ENCODE data around the gene GEMIN7. TPM values are rescaled to one million over a fixed set of nuclear protein-coding genes. Genes with fewer than 3 reads are reported as not detected.
A peak's percentile ranks its signal among the peaks of the same experiment; 100 is the strongest.

GEMIN7 gene, protein sequence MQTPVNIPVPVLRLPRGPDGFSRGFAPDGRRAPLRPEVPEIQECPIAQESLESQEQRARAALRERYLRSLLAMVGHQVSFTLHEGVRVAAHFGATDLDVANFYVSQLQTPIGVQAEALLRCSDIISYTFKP
- 44.9 and 49.4 TPM in 2 replicates for total RNA-seq

DNA sequence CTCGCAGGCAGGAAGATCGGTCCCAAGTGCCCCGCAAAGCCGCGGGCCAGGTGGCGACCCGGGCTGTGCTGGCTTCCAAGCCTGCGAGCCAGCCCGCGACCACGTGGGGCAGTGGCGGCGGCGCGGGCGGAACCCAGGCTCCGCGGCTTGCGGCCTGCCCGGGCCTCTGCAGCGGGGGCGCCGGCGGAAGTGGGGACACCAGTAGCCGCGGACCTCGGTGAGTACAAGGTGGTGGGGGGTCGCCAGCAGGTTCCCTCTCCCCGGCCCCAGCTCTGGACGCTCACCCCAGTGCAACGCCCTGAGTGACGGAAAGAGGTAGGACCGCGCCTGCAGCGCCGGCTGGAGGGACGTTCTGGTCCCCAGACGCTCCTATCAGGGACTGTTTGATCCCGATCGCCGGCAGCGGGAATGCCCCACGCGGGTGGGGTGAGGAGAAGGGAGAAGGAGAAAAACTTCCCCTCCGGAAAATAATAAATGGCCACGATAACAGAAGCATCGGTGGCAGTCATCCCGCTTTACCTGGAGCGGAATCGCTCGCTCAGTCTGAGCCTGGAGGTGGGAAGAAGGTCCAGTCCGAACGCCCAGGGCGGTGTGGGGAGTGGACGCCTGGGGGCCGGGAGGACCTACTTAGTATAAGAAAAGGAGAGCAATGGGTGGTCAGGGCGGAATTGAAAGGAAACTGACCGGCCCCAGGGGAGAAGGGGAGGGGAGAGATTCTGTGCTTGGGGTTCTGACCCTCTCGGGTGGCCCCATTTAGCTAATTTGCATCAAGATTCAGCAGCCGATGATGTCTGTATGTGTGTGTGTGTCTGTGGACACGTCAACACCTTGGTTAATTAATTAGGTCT lies at the start of gene GEMIN7:
Gene GEMIN7, plus strand, starts transcription at position 198 of the 848 bp plus-strand sequence. CDS start 10,855 bp downstream, outside the sequence.
- peaks cover 33% of the 10 kb centered on the region for H3K4me1 Mint-ChIP-seq (ENCODE audit: low read depth)
- no peaks in the 10 kb centered on the region for H3K27me3 Mint-ChIP-seq (ENCODE audit: low read depth)
- peak within 1 kb of the TSS; percentile 99 for H3K4me3 Mint-ChIP-seq (ENCODE audit: low read depth)
- no peaks in the 10 kb centered on the region for H3K9me3 Mint-ChIP-seq
- peak within 1 kb of the TSS; percentile 89 for H3K27ac Mint-ChIP-seq
- DNase-seq (ENCODE audit: low spot score) = peak; percentile 75
- peaks cover 27% of the 10 kb centered on the region for H3K36me3 Mint-ChIP-seq (ENCODE audit: low read depth)
- intact Hi-C loops (cut with micrococcal nuclease) = loop anchor here (1.0 to 5.0 kb wide), 4 partner anchors 12 to 98 kb away; partner anchors contain the start of genes BLOC1S3, CLASRP and TRAPPC6A

DNA sequence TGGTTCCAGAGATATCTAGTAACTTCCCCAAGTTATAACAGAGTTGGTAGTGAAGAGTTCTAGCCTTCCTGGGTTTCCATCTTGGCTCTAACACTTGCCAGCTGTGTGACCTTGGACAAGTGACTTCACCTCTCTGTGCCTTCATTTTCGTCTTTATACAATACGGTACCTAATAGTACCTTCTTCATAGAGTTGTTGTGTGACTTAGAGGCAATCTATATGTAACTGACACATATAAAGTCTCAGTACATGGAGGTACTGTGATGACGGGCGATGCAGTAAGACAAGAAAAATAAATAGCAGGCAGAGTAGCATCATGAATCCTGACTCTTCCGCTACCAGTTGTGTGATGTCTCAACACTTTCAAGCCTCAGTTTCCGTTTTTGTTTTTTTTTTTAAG lies 48.2 kb upstream of the GEMIN7 start:
- intact Hi-C loops (cut with micrococcal nuclease) = no loop called here
- DNase-seq (ENCODE audit: low spot score) = no peak
- Mint-ChIP-seq H3K4me1 (ENCODE audit: low read depth) (no peaks in the 10 kb centered on the region), H3K36me3 (ENCODE audit: low read depth) (peaks cover 81% of the 10 kb centered on the region), H3K9me3 (no peaks in the 10 kb centered on the region), H3K27me3 (ENCODE audit: low read depth) (no peaks in the 10 kb centered on the region), H3K27ac (no peak overlapping the region), H3K4me3 (ENCODE audit: low read depth) (no peak overlapping the region)

DNA sequence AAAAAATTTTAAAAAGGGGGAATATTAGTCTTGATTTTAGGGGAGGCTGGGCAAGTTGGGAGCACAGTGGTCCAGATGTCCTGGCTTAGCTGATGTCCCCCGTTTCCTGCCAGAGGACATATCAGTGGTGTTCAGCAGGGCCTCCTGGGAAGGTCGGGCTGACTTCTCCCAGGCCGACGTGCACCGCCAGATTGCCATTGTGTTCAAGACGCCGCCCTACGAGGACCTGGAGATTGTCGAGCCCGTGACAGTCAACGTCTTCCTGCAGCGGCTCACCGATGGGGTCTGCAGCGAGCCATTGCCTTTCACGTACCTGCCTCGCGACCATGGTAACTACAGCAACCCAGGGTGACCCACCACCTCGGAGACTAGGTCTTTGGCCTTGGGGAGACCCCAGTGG lies 46.6 kb upstream of the GEMIN7 start:
- H3K4me1 Mint-ChIP-seq (ENCODE audit: low read depth) = no peaks in the 10 kb centered on the region
- intact Hi-C loops (cut with micrococcal nuclease) = no loop called here
- DNase-seq (ENCODE audit: low spot score) = no peak
- no peak overlapping the region for H3K27ac Mint-ChIP-seq
- H3K27me3 Mint-ChIP-seq (ENCODE audit: low read depth) = no peaks in the 10 kb centered on the region
- H3K4me3 Mint-ChIP-seq (ENCODE audit: low read depth) = no peak overlapping the region
- no peaks in the 10 kb centered on the region for H3K9me3 Mint-ChIP-seq
- H3K36me3 Mint-ChIP-seq (ENCODE audit: low read depth) = peaks cover 70% of the 10 kb centered on the region

- H3K27me3 Mint-ChIP-seq (ENCODE audit: low read depth) = no peaks in the 10 kb centered on the region
- H3K4me3 Mint-ChIP-seq (ENCODE audit: low read depth) = no peak overlapping the region
- no peaks in the 10 kb centered on the region for H3K9me3 Mint-ChIP-seq
- DNase-seq (ENCODE audit: low spot score) = no peak
- H3K36me3 Mint-ChIP-seq (ENCODE audit: low read depth) = peaks cover 61% of the 10 kb centered on the region
- H3K27ac Mint-ChIP-seq = no peak overlapping the region
- intact Hi-C loops (cut with micrococcal nuclease) = loop anchor here (5.0 kb wide), 1 partner anchor 42 kb away; the partner anchor contains the start of genes GEMIN7 and ZNF296
- H3K4me1 Mint-ChIP-seq (ENCODE audit: low read depth) = peaks cover 13% of the 10 kb centered on the region
These were observed 43.3 kb upstream of the GEMIN7 start for GRCh38 chr19:45035755-45036154.

DNA sequence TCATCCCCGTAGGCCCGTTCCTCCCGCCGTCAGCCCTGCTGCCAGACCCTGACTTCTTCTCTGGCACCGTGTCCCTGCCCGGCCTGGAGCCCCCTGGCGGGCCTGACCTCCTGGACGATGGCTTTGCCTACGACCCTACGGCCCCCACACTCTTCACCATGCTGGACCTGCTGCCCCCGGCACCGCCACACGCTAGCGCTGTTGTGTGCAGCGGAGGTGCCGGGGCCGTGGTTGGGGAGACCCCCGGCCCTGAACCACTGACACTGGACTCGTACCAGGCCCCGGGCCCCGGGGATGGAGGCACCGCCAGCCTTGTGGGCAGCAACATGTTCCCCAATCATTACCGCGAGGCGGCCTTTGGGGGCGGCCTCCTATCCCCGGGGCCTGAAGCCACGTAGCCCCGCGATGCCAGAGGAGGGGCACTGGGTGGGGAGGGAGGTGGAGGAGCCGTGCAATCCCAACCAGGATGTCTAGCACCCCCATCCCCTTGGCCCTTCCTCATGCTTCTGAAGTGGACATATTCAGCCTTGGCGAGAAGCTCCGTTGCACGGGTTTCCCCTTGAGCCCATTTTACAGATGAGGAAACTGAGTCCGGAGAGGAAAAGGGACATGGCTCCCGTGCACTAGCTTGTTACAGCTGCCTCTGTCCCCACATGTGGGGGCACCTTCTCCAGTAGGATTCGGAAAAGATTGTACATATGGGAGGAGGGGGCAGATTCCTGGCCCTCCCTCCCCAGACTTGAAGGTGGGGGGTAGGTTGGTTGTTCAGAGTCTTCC lies 41.5 kb upstream of the GEMIN7 start:
- H3K4me3 Mint-ChIP-seq (ENCODE audit: low read depth) = peak overlapping the region; percentile 64
- H3K27ac Mint-ChIP-seq = peak overlapping the region; percentile 49
- H3K4me1 Mint-ChIP-seq (ENCODE audit: low read depth) = peaks cover 21% of the 10 kb centered on the region
- H3K9me3 Mint-ChIP-seq = no peaks in the 10 kb centered on the region
- intact Hi-C loops (cut with micrococcal nuclease) = loop anchor here (5.0 kb wide), 1 partner anchor 40 kb away; the partner anchor contains the start of genes GEMIN7 and ZNF296
- peaks cover 61% of the 10 kb centered on the region for H3K36me3 Mint-ChIP-seq (ENCODE audit: low read depth)
- no peak for DNase-seq (ENCODE audit: low spot score)
- no peaks in the 10 kb centered on the region for H3K27me3 Mint-ChIP-seq (ENCODE audit: low read depth)

- peaks cover 21% of the 10 kb centered on the region for H3K4me1 Mint-ChIP-seq (ENCODE audit: low read depth)
- H3K27me3 Mint-ChIP-seq (ENCODE audit: low read depth) = no peaks in the 10 kb centered on the region
- peak within 1 kb of the TSS; percentile 98 for H3K27ac Mint-ChIP-seq
- H3K9me3 Mint-ChIP-seq = no peaks in the 10 kb centered on the region
- DNase-seq (ENCODE audit: low spot score) = peak; percentile 84
- intact Hi-C loops (cut with micrococcal nuclease) = loop anchor here (5.0 kb wide), 1 partner anchor 38 kb away; the partner anchor contains the start of genes GEMIN7 and ZNF296
- H3K36me3 Mint-ChIP-seq (ENCODE audit: low read depth) = peaks cover 58% of the 10 kb centered on the region
- peak within 1 kb of the TSS; percentile 99 for H3K4me3 Mint-ChIP-seq (ENCODE audit: low read depth)
These were observed 39.8 kb upstream of the GEMIN7 start, which contains the start of gene CLASRP for GRCh38 chr19:45038931-45039893. CLASRP (plus strand) TSS chr19:45039045; CDS start chr19:45040213, 1,168 bp downstream.

DNA sequence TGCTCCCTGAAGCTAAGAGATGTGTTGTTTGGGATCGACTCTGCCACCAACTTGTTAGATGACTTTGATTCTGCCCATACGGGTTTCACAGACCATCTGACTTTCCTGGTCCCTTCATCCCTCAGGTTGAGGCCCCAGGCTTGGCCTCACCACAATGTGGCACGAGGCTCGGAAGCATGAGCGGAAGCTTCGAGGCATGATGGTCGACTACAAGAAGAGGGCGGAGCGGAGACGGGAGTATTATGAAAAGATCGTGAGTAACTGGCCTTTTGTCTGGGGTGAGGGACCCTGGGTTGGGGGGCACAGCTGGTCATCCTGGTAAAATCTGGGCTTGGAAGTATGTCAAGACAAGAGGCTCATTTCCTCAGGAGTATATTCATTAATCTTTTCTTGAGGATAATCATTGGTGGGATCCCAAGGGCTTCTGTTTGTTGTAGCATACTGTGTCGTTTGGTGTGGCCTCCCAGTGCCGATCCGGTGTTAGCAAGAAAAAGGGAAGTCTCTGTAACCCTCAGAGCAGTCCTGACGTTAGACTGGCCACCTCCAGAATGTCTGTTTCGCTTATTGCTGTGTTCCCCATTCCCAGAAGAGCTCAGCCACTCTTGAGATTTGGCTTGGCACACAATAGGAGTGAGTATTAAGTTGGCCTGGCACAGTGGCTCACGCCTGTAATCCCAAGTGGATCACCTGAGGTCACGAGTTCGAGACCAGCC lies 38.8 kb upstream of the GEMIN7 start:
- peak overlapping the region; percentile 99 for H3K4me3 Mint-ChIP-seq (ENCODE audit: low read depth)
- peaks cover 52% of the 10 kb centered on the region for H3K36me3 Mint-ChIP-seq (ENCODE audit: low read depth)
- no peaks in the 10 kb centered on the region for H3K27me3 Mint-ChIP-seq (ENCODE audit: low read depth)
- no peak overlapping the region for H3K27ac Mint-ChIP-seq
- peaks cover 21% of the 10 kb centered on the region for H3K4me1 Mint-ChIP-seq (ENCODE audit: low read depth)
- intact Hi-C loops (cut with micrococcal nuclease) = no loop called here
- H3K9me3 Mint-ChIP-seq = no peaks in the 10 kb centered on the region
- no peak for DNase-seq (ENCODE audit: low spot score)

DNA sequence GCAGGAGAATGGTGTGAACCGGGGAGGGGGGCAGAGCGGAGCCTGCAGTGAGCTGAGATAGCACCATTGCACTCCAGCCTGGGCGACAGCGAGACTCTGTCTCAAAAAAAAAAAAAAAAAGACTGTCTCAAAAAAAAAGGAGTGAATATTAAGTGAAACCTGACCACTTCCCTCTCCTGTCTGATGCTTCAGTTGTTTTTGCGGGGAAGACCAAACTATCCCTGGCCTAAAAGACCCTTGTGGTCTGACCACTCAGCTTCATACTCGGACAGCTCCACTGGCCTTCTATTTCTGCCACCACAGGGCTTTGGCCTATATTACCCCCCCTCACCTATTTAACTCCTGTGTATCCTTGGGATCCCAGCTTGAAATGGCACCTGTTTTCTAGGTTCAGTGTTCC lies 37.9 kb upstream of the GEMIN7 start:
- intact Hi-C loops (cut with micrococcal nuclease) = no loop called here
- Mint-ChIP-seq H3K4me3 (ENCODE audit: low read depth) (peak overlapping the region; percentile 66), H3K36me3 (ENCODE audit: low read depth) (peaks cover 54% of the 10 kb centered on the region), H3K9me3 (no peaks in the 10 kb centered on the region), H3K4me1 (ENCODE audit: low read depth) (peaks cover 26% of the 10 kb centered on the region), H3K27ac (peak overlapping the region; percentile 18), H3K27me3 (ENCODE audit: low read depth) (no peaks in the 10 kb centered on the region)
- no peak for DNase-seq (ENCODE audit: low spot score)

- no peak overlapping the region for H3K27ac Mint-ChIP-seq
- H3K4me1 Mint-ChIP-seq (ENCODE audit: low read depth) = peaks cover 27% of the 10 kb centered on the region
- intact Hi-C loops (cut with micrococcal nuclease) = no loop called here
- H3K27me3 Mint-ChIP-seq (ENCODE audit: low read depth) = no peaks in the 10 kb centered on the region
- no peak for DNase-seq (ENCODE audit: low spot score)
- H3K36me3 Mint-ChIP-seq (ENCODE audit: low read depth) = peaks cover 39% of the 10 kb centered on the region
- no peaks in the 10 kb centered on the region for H3K9me3 Mint-ChIP-seq
- H3K4me3 Mint-ChIP-seq (ENCODE audit: low read depth) = no peak overlapping the region
These were observed 33.2 kb upstream of the GEMIN7 start for GRCh38 chr19:45045671-45046353.

DNA sequence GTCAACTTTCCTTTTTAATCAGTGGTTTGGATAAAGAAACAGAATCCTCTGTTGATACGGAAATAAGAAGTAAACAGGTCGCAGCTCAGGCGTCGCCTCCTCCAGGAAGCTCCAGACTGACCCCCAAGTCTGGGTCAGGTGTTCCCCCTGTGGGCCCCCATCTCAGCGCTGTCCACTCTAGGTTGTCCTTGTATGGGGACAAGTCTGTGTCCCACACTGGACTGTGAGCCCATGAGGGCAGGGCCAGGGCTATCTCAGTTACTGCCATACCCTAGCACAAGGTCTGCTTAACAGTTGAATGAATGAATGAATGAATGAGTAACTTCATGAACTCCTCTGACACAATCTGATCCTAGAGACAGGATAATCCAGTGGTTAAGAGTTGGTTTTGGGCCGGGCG lies 32.7 kb upstream of the GEMIN7 start:
- Mint-ChIP-seq H3K27me3 (ENCODE audit: low read depth) (no peaks in the 10 kb centered on the region), H3K4me3 (ENCODE audit: low read depth) (no peak overlapping the region), H3K4me1 (ENCODE audit: low read depth) (peaks cover 24% of the 10 kb centered on the region), H3K27ac (no peak overlapping the region), H3K36me3 (ENCODE audit: low read depth) (peaks cover 39% of the 10 kb centered on the region), H3K9me3 (no peaks in the 10 kb centered on the region)
- DNase-seq (ENCODE audit: low spot score) = no peak
- intact Hi-C loops (cut with micrococcal nuclease) = no loop called here

Data from activated T-helper 2 cell treated with anti-CD3 and anti-CD28 coated beads, Interferon-gamma antibody, Interleukin-2, Interleukin-4, amounts not matched to agents 10 μg/mL and 5 μg/mL and 100 μg/mL, durations not matched to agents 14 hours and 24 hours and 36 hours (primary cell).